Mononuclear cell (primary cell): ENCODE data around the gene FAM43B. TPM values are rescaled to one million over a fixed set of nuclear protein-coding genes. Genes with fewer than 3 reads are reported as not detected.
"Not testable (repeated sequence)": the region's sequence is repeated elsewhere in the genome, so short reads cannot be mapped to it uniquely, and the experiment has no call there.

Source experiments
- H3K27me3 ChIP-seq: 2 replicates; pipeline ENCODE4 v1.6.0; 2011; ENCODE audit warnings: low read length, control low read depth; ENCODE audit not compliant: insufficient read depth
- H3K4me1 ChIP-seq: 2 replicates; pipeline ENCODE4 v1.5.1; 2011; ENCODE audit warnings: mild to moderate bottlenecking, low read length, control low read depth; ENCODE audit not compliant: insufficient read depth
- H3K4me3 ChIP-seq: 2 replicates; pipeline ENCODE4 v1.5.1; 2011; ENCODE audit warnings: mild to moderate bottlenecking, low read length, moderate library complexity
- H3K9me3 ChIP-seq: 2 replicates; pipeline ENCODE4 v1.5.1; 2011; ENCODE audit warnings: low read depth, mild to moderate bottlenecking, control low read depth, low read length
- total RNA-seq: library from RNA; depleted of rRNA; stranded (reverse); fragments of >200 nt; gene quantifications from one replicate; pipeline ENCODE4 v1.2.3, GENCODE V29; 2012

The FAM43B gene, protein sequence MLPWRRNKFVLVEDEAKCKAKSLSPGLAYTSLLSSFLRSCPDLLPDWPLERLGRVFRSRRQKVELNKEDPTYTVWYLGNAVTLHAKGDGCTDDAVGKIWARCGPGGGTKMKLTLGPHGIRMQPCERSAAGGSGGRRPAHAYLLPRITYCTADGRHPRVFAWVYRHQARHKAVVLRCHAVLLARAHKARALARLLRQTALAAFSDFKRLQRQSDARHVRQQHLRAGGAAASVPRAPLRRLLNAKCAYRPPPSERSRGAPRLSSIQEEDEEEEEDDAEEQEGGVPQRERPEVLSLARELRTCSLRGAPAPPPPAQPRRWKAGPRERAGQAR
- not detected for total RNA-seq

DNA sequence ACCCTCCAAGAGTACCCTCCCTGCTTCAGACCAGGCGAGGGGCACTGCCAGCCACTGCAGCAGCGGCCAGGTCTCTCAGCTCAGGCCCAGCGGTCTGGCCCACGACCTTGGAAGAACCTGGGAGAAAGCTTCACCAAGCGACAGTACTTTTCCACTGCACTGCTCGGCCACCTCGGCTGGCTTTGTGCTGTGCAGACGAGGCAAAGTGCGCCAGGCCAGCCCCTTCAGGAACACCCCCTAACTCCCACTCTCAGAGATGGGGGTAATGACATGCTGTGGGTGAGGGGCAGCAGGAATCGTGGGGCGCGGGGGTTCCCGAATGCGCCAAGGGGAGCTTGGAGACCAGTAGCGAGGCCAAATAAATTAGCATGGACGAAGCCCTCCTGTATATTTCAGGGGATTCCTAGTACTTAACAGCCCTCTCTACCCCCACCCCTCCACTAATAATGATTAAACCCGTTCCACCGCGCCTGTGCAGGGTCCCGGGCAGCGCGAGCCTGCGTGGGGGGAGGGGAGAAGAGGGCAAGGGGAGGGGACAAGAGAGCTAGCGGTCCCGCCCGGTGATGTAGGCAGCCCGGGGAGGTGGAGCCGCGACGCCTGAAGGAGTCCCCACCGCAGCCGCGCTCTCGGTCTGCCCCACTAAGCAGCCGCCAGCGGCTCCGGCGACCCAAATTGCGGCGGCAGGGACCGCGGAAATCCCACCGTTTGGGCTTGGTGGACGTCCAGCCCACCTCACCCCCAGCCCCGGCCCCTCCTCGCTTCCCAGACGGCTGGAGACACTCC lies at the start of gene FAM43B:
Gene FAM43B (plus strand): TSS at position 629 of the 783 bp plus-strand sequence. CDS start 401 bp downstream, outside the sequence.
- Histone ChIP-seq H3K27me3 (peaks cover 40% of the 10 kb centered on the region), H3K9me3 (no peaks in the 10 kb centered on the region), H3K4me1 (no peaks in the 10 kb centered on the region), H3K4me3 (no peak within 1 kb of the TSS)

DNA sequence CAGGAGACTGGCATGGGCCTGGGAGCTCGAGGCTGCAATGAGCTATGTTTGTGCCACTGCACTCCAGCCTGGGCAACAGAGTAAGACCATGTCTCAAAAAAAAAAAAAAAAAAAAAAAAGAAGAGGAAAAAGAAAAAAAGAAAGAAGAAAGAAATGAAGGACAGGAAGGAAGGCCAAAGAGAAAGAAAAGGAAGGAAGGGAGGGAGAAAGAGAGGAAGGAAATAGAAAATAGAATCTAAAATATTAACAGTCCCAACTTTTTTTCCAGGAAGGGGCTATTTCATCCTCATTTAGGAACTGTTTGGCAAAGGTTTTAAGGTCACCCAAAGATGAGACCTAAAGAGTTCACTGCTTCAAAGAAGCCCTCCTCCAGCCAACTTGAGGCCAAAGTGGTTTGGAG lies 46.9 kb upstream of the FAM43B start:
- H3K9me3 ChIP-seq: no peaks in the 10 kb centered on the region
- no peak overlapping the region for H3K4me3 ChIP-seq
- H3K4me1 ChIP-seq: peaks cover 30% of the 10 kb centered on the region
- no peaks in the 10 kb centered on the region for H3K27me3 ChIP-seq

DNA sequence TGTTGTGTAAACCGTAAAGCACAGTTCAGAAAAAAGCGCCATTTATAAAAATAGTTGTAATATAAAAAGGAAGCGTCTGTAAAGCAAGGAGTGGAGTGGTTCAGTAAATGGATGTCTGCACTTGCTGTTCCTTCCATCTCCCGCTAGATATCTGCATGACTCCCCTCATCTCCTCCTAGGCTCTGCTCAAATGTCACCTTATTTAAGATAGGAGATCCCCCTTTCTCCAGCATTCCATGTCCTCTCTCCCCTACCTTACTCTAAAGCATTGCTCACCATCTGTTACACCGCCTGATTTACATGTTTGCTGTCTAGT lies 45.2 kb upstream of the FAM43B start:
- no peaks in the 10 kb centered on the region for H3K9me3 ChIP-seq
- H3K4me1 ChIP-seq: peaks cover 30% of the 10 kb centered on the region
- H3K27me3 ChIP-seq: peaks cover 5% of the 10 kb centered on the region
- peak overlapping the region; percentile 96 for H3K4me3 ChIP-seq

DNA sequence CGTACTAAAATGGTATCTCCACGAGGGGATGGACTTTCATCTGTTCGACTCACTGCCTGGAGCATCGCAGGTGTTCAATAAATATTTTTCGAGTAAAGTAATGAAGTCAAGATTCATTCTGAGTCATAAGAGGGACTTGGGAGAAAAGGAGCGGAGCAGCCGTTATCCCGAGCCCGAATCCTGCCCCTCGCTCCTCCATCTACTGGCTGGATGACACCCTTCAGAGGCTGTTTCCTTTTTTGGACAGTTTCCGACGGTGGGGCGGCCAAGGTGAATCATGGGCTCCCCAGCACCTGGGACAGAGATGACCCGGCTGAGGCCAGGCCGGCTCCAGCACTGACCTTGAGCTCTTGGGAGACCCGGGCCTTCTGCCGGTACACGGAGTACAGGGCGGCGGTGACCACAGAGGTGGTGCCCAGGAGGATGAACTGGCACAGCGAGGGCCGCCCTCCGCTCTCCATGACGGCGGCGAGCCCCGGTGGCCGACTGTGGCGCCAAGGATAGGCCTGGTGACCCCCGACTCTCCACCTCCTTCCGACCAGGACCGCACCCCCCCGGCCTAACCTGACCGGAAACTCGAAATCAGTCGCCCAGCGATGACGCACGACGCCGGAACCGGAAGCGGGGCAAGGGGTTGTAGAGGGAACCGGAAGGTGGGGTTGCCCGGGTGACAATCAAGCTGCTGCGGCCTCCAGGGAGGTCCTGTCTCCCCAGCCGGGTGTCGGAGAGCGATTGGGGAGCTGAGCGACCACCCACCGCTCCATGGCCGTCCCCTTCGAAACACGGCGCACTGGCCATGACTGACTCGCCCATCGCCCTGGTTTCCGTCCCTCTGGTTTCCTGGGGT lies 44.6 kb upstream of the FAM43B start, which contains the start of gene MUL1:
Gene MUL1 (minus strand): TSS at position 588 of the 847 bp plus-strand sequence. CDS start 127 bp downstream, at position 461.
- Histone ChIP-seq H3K9me3 (no peaks in the 10 kb centered on the region), H3K4me1 (peaks cover 30% of the 10 kb centered on the region), H3K4me3 (peak within 1 kb of the TSS; percentile 96)

DNA sequence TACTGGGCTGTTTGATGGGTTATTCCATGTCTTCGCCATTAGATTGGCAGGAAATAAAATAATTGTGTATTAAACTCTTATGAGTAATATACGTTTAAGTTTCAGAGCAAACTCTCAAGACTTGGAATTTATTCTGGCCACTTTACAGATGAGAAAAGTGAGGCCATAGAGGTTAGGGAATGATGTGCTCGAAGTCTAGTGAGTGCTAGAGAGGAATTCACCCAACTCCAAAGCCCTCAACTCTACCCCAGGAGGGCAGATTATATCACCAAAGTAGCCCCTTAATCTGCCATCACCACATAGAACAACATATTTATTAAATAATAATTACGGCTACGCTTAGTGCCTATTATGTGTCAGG lies 44.0 kb upstream of the FAM43B start:
- Histone ChIP-seq H3K9me3 (no peaks in the 10 kb centered on the region), H3K4me3 (peak overlapping the region; percentile 96), H3K27me3 (peaks cover 5% of the 10 kb centered on the region), H3K4me1 (peaks cover 30% of the 10 kb centered on the region)

More for the DNA sequence above, 44.6 kb upstream of the FAM43B start, which contains the start of gene MUL1:
- H3K27me3 ChIP-seq: peaks cover 5% of the 10 kb centered on the region

DNA sequence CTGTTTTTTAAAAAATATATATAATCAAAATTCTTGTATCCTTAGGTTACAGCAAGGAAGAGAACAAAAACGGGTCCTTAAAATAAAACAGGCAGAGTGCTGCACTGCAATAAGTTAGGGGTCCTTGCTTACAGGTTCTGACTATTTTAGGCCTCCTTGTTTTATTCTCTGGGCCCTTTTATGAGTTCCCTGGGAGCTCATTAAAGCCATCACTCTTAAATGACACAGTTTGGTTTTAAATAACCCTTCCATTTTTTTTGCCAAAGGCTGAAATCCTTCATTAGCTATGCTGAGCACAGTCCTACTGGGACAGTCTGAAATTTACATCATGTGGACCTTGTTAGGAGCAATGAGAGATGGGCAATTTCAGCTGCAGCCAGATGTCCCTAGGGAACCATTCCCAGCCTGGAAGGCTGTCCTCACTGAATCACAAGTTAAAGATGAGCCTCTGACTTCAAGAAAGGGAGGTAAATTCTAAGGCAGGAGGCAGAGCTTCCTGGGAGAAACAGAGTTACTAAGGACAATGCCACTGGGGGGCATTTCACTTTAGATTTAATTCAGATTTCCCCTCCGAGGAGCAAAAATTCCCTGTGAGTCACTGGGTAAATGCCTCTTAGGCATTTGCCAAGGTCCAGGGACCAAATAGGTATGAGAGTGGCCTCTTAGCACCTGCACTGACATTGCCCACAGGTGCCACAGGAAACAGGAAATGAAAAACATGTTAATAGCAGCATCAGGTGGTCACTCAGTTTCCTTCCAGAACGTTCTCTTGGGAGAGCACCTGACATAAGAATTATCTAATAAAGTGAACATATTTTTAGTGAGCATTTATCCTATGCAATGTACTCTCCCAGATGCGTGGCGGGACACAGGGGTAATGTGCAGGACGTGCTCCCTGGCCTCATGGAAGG lies 40.6 kb upstream of the FAM43B start:
- no peaks in the 10 kb centered on the region for H3K9me3 ChIP-seq
- peaks cover 15% of the 10 kb centered on the region for H3K4me1 ChIP-seq
- H3K4me3 ChIP-seq: no peak overlapping the region
- H3K27me3 ChIP-seq: peaks cover 5% of the 10 kb centered on the region

DNA sequence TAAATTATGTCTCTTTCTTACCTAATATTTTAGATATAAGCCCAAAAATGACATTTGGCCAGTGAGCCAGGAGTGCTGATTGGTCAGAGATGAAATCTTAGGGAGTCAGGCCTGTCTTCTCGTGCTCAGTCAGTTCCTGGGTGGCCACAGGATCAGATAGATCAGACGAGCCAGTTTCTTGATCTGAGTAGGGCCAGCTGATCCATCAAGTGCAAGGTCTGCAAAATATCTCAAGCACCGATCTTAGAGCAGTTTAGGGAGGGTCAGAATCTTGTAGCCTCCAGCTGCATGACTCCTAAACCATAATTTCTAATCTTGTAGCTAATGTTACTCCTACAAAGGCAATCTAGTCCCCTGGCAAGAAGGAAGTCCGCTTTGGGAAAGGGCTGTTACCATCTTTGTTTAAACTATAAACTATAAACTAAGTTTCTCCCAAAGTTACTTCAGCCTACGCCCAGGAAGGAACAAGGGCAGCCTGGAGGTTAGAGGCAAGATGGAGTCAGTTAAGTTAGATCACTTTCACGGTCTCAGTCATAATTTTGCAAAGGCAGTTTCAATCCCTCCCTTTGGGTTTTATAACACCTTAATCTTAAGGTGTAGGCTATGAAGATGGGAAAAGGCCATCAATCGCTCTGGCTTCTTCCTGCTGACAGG lies 32.6 kb upstream of the FAM43B start:
- H3K9me3 ChIP-seq, H3K4me3 ChIP-seq, H3K27me3 ChIP-seq, H3K4me1 ChIP-seq: not testable (repeated sequence)

DNA sequence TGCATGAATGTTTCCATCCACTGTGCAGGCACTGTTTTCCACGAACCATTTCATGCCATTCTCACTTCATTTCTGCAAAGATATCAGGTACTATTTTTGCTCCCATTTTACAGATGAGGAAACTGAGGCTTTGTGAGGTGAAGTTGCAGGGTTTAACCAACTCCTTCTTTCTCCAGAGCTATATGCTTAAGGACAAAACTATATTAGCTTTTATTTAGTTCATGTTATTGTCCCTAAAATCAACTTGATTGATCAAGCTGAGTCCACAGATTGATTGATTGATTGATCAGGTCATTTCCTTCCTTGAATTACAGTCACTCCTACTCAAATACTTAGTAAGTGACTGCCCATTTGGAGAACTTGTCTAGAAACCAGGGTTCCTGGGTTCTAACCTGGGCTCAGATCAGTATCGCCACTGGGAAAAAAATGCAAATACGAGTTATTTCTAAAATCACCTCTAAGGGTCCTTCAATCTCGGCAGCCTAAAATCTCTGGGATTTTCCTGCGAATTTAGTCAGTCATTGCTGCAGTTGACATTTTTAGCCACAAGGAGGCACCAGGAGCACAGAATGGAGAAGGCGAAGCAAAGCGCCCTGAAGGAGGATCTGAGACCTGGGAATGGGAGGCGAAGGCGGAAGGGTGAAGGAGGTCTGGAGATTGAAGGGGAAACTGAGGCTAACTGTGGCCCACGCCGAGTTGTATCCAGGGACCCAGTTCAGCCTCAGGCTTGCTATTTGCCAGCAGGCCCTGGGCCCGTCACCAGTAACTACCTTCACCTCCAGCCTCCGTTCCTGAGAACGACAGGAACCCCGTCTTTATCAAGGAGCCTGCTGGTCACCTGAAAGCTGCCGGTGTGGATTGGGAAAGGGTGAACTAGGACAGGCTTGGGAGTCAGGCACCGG lies 30.2 kb upstream of the FAM43B start:
- Histone ChIP-seq H3K9me3 (no peaks in the 10 kb centered on the region), H3K4me3 (no peak overlapping the region), H3K27me3 (peaks cover 3% of the 10 kb centered on the region), H3K4me1 (no peaks in the 10 kb centered on the region)

DNA sequence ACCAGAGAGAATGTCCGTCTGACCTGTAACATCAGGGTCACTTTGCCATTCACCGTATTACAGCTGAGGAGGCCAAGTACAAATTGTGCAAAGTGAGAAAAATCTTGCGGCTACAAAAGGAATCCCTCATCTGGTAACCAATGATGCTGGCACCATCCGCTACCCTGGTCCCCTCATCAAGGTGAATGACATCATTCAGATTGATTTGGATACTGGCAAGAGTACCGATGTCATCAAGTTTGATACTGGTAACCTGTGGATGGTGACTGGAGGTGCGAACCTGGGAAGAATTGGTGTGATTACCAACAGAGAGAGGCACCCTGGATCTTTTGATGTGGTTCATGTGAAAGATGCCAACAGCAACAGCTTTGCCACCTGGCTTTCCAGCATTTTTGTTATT lies 26.1 kb upstream of the FAM43B start:
- no peaks in the 10 kb centered on the region for H3K9me3 ChIP-seq
- no peak overlapping the region for H3K4me3 ChIP-seq
- H3K27me3 ChIP-seq: peaks cover 18% of the 10 kb centered on the region
- no peaks in the 10 kb centered on the region for H3K4me1 ChIP-seq

DNA sequence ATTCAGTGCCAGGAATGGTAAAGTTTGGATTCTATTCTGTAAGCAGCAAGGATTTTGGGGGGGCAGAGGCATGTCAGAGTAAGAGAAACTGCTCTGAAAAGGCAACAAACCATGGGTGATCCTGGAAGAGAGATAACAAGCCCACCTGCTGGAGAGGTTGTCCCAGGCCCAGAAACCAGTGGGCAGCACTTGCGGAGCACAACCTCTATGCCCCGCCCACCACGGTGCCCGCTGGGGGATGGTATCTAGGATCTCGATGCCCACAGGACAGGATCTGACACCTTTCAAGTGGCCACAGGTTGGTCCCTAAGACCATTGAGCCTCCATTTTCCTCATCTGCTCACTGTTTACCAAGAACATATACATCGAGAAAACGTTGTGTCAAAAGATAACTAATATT lies 24.2 kb upstream of the FAM43B start:
- Histone ChIP-seq H3K4me1 (no peaks in the 10 kb centered on the region), H3K4me3 (no peak overlapping the region), H3K9me3 (no peaks in the 10 kb centered on the region), H3K27me3 (peaks cover 15% of the 10 kb centered on the region)

DNA sequence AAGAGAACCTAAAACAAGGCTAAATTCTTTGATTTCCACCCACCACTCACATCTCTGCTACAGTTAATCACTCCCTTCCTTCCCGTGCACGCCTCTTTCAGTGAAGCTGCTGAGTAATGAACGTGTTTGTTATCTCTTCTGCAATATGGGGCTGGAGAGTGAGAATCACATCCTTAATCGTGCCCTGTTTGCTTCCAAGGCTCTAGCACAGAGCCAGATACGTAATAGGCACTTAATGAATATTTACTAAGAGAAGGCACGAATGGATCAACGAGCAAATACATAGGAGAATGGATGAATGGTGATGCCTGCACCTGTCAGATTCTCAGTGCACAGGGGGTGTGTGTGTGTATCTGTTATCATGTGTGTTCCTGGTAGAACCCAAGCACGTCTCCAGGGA lies 22.1 kb upstream of the FAM43B start:
- H3K9me3 ChIP-seq: no peaks in the 10 kb centered on the region
- H3K4me1 ChIP-seq: no peaks in the 10 kb centered on the region
- H3K27me3 ChIP-seq: peaks cover 15% of the 10 kb centered on the region
- H3K4me3 ChIP-seq: no peak overlapping the region

DNA sequence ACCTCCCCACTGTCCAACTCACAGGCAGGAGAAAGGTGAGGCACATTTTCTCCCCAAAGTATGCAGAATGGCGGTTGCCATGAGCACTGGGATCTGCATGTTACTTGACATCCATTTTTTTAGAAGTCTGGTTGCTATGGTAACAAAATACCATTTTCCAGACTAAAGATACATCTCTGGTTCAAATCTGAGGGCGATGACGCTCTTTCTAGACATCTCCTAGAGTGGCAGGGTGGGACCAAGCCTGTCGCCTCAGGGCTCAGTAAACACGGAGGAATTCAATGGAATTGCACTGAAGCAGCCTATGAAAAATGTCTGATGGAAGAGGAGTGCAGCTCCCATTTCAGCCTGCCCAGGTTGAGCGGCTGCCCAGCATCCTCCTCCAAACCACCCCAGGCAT lies 21.5 kb upstream of the FAM43B start:
- Histone ChIP-seq H3K9me3 (no peaks in the 10 kb centered on the region), H3K27me3 (peaks cover 15% of the 10 kb centered on the region), H3K4me1 (no peaks in the 10 kb centered on the region), H3K4me3 (no peak overlapping the region)

DNA sequence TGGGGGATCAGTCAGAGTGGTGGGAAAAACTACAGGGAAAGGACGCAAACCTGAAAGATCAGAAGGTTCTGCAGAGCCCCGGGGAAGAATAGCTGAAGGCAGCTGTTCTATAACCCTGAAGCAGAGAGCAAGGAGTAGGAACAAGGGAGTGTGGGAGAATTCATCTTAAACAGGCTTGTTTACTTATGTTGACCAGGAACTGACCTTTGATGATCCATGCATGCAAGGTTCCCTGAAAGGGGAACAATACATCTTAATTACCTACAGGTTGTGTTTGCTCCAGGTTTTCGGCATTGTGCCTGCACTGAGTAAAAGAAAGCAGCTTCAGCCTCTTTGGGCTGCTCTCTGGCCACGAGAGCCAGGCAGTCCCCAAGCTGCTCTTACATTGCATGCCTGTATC lies 18.7 kb upstream of the FAM43B start:
- Histone ChIP-seq H3K4me3 (no peak overlapping the region), H3K27me3 (peaks cover 12% of the 10 kb centered on the region), H3K9me3 (no peaks in the 10 kb centered on the region), H3K4me1 (no peaks in the 10 kb centered on the region)
